K562 (cell line): ENCODE data around the gene PTK6. TPM values are rescaled to one million over a fixed set of nuclear protein-coding genes. Genes with fewer than 3 reads are reported as not detected.

Source experiments
- ARID4B ChIP-seq: sonication (generic); formaldehyde crosslinking; IDR thresholded peaks from 2 replicates; pipeline ENCODE4 v1.8.0; 2022; ENCODE audit warnings: mild to moderate bottlenecking, missing genetic modification reagents
- CAMTA2 ChIP-seq: fragments of 250-450 bp; sonication (Bioruptor Pico); conservative IDR thresholded peaks from 2 replicates; pipeline ENCODE4 v1.5.1; 2022
- CREB1 ChIP-seq, 2 experiments: sonication (generic) in 1 of 2; formaldehyde crosslinking in 1 of 2; IDR thresholded peaks; 2 replicates each; pipeline versions ENCODE4 v1.6.1 to v1.8.0; 2012 to 2022; ENCODE audit warnings: inconsistent platforms in 1 of 2, mild to moderate bottlenecking in 1 of 2, missing genetic modification reagents in 1 of 2, moderate library complexity in 1 of 2
- DPF2 ChIP-seq: fragments of 450-650 bp; IDR thresholded peaks from 2 replicates; pipeline ENCODE4 v1.6.1; 2016
- E2F6 ChIP-seq, 2 experiments: IDR thresholded peaks; 2 replicates each; pipeline ENCODE4 v1.6.1; 2011; ENCODE audit warnings: borderline replicate concordance in 1 of 2, control low read depth in 1 of 2, low read depth in 1 of 2, low read length in 1 of 2, mild to moderate bottlenecking in 1 of 2, mixed read lengths in 1 of 2, moderate library complexity in 1 of 2; ENCODE audit not compliant: insufficient read depth in 1 of 2, insufficient read length in 1 of 2, poor library complexity in 1 of 2, severe bottlenecking in 1 of 2; ENCODE audit errors: extremely low read depth in 1 of 2
- FOSL1 ChIP-seq: fragments of 200-800 bp; sonication (Bioruptor generic); conservative IDR thresholded peaks from 2 replicates; pipeline ENCODE4 v1.6.1; 2016; ENCODE audit warnings: missing genetic modification characterization, missing compliant biosample characterization
- IRF1 ChIP-seq: sonication (generic); formaldehyde crosslinking; IDR thresholded peaks from 2 replicates; pipeline ENCODE4 v1.8.0; 2022; ENCODE audit warnings: missing genetic modification reagents, mild to moderate bottlenecking, borderline replicate concordance
- LCOR ChIP-seq: sonication (generic); formaldehyde crosslinking; IDR thresholded peaks from 2 replicates; pipeline ENCODE4 v1.8.0; 2022; ENCODE audit warnings: mild to moderate bottlenecking, missing genetic modification reagents
- MAZ ChIP-seq, 2 experiments: fragments of 450-650 bp in 1 of 2; sonication (generic) in 1 of 2; formaldehyde crosslinking; IDR thresholded peaks in 1 of 2; conservative IDR thresholded peaks in 1 of 2; 2 replicates each; pipeline versions ENCODE4 v1.4.0 to v1.5.0; 2020; ENCODE audit warnings: mild to moderate bottlenecking in 1 of 2, missing genetic modification reagents in 1 of 2
- MED1 ChIP-seq: sonication (generic); formaldehyde crosslinking; IDR thresholded peaks from 2 replicates; pipeline ENCODE4 v1.8.1; 2023; ENCODE audit warnings: missing genetic modification reagents, borderline replicate concordance
- MEF2A ChIP-seq: IDR thresholded peaks from 2 replicates; pipeline ENCODE4 v1.6.1; 2011; ENCODE audit warnings: low read depth, mild to moderate bottlenecking, low read length, moderate library complexity; ENCODE audit not compliant: control insufficient read depth
- MEIS2 ChIP-seq: fragments of 450-650 bp; IDR thresholded peaks from 2 replicates; pipeline ENCODE4 v1.6.1; 2014; ENCODE audit warnings: mild to moderate bottlenecking; ENCODE audit not compliant: partially characterized antibody
- MNT ChIP-seq, 2 experiments: fragments of 450-650 bp; conservative IDR thresholded peaks; 2 replicates each; pipeline ENCODE4 v1.6.1; 2017; ENCODE audit warnings: mild to moderate bottlenecking in 2 of 2, moderate library complexity in 2 of 2
- TARDBP ChIP-seq: fragments of 450-650 bp; IDR thresholded peaks from 2 replicates; pipeline ENCODE4 v1.6.1; 2016
- ZNF589 ChIP-seq: fragments of 200-800 bp; sonication (Bioruptor generic); IDR thresholded peaks from 2 replicates; pipeline ENCODE4 v1.6.1; 2016; ENCODE audit warnings: low read depth, missing genetic modification characterization, missing compliant biosample characterization
- ZNF707 ChIP-seq: fragments of 250-450 bp; sonication (Bioruptor Pico); conservative IDR thresholded peaks from 2 replicates; pipeline ENCODE4 v1.8.0; 2022; ENCODE audit warnings: inconsistent platforms, mild to moderate bottlenecking, moderate library complexity
- ZSCAN29 ChIP-seq: fragments of 450-650 bp; IDR thresholded peaks from 2 replicates; pipeline ENCODE4 v1.6.1; 2017
- ZSCAN32 ChIP-seq: fragments of 450-650 bp; formaldehyde crosslinking; IDR thresholded peaks from 2 replicates; pipeline ENCODE4 v1.4.0; 2020; ENCODE audit warnings: mild to moderate bottlenecking, moderate library complexity
- polyA plus RNA-seq, 8 experiments: library from polyadenylated mRNA; depleted of rRNA in 4 of 8; stranded (reverse) in 5 of 8; unstranded in 3 of 8; fragments of >200 nt; fragmentation: Nextera tagmentation in 2 of 8; fragmentation: Illumina TruSeq in 1 of 8; extraction: Ambion mirVana in 2 of 8; extraction: Trizol in 1 of 8; gene quantifications; 2 replicates each; pipeline versions ENCODE4 v1.2.1 to v1.2.3, GENCODE V29; 2011 to 2014; ENCODE audit warnings: inconsistent platforms in 1 of 8, missing spikeins in 1 of 8
- total RNA-seq, 7 experiments: library from RNA; depleted of rRNA in 6 of 7; stranded (reverse); fragments of >200 nt in 6 of 7; fragmentation: Illumina TruSeq in 2 of 7; extraction: Trizol in 2 of 7; gene quantifications; 2 replicates each; pipeline versions ENCODE4 v1.2.1 to v1.2.3, GENCODE V29; 2011 to 2021; ENCODE audit warnings: low replicate concordance in 1 of 7

Gene PTK6
- total and polyA plus RNA-seq, 9 of the 15 experiments (the other 6 are each of a cell fraction or from before 2014, with no cell fraction given) = 0.07 TPM; not detected in 8

- TF ChIP-seq E2F6 (IDR thresholded peaks at IDR 0.05; ENCODE audit: borderline replicate concordance in 1 of 2, extremely low read depth in 1 of 2, insufficient read depth in 1 of 2, insufficient read length in 1 of 2, low read depth in 1 of 2, low read length in 1 of 2, poor library complexity in 1 of 2, severe bottlenecking in 1 of 2) (peak in 1 of 2 experiments; percentile 15), ZNF707 (no peak), MNT (conservative IDR thresholded peaks at IDR 0.05) (no peak; a peak in 1 of 4 replicates), MED1 (no peak), CREB1 (IDR thresholded peaks at IDR 0.05) (no peak), CREB1 (CRISPR knock-in tag; IDR thresholded peaks at IDR 0.05) (no peak), IRF1 (CRISPR knock-in tag) (no peak), DPF2 (0 out of 2 replicates have a peak, but pooled peaks have one; percentile 29), MEF2A (no peak), ARID4B (CRISPR knock-in tag) (no peak), MAZ (CRISPR knock-in tag; conservative IDR thresholded peaks at IDR 0.05 in 1 of 2, IDR thresholded peaks at IDR 0.05 in 1 of 2) (0 out of 4 replicates have a peak, but pooled peaks of 1 of the 2 experiments have one; percentile 27), MEIS2 (no peak), LCOR (0 out of 2 replicates have a peak, but pooled peaks have one; percentile 33), FOSL1 (tag) (peak; percentile 81), TARDBP (0 out of 2 replicates have a peak, but pooled peaks have one; percentile 49), ZNF589 (CRISPR knock-in tag) (no peak), ZSCAN32 (CRISPR knock-in tag) (no peak), CAMTA2 (CRISPR knock-in tag) (no peak), ZSCAN29 (no peak)
These were observed 38.9 kb downstream of the PTK6 start (continued) for GRCh38 chr20:63497946-63498935.
